KBM-7 (cell line): Measurements from ENCODE around the gene CELF4.
"Not testable (repeated sequence)": the region's sequence is repeated elsewhere in the genome, so short reads cannot be mapped to it uniquely, and the experiment has no call there.

ENCODE experiments used
- DNase-seq: peaks from one replicate; pipeline ENCODE4 v3.0.0-alpha.2; 2015
- in situ Hi-C: fragments of 300-500 bp; cut with MboI; formaldehyde crosslinking; loops from 2 replicates; pipeline ENCODE4 v1.14.3; 2020; ENCODE audit warnings: low sequenced_read_pairs, low pct_unique_long_range_greater_than_20kb, mixed read lengths

Gene CELF4

GRCh38 chr18:37483984-37484819 is 81.4 kb downstream of the CELF4 start:
- in situ Hi-C loops = no loop called here
- DNase-seq = no peak

GRCh38 chr18:37483221-37483971 is 82.2 kb downstream of the CELF4 start:
- peak; percentile 24 for DNase-seq
- in situ Hi-C loops = no loop called here

GRCh38 chr18:37482433-37482832 is 83.2 kb downstream of the CELF4 start:
- DNase-seq = no peak
- in situ Hi-C loops = no loop called here

DNA sequence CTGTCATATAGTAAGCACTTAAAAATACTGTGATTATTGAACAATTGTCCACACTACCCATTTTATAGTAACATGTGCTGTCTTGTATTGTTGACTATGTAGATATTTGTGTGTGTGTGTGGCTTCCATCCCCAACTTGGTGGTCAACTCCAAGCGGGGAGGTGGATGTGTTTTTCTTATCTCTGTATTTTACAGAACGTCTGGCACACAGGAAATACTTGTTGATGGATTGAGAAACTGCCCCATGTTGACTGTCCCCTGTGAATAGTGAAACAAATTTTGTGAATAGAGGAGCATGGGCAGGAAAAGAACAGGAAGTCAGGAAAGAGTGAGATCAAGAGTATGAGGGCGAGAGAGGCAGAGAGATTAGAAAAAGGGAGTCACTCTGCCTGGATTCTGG is 83.6 kb downstream of the CELF4 start:
- in situ Hi-C loops = no loop called here
- DNase-seq = no peak

DNA sequence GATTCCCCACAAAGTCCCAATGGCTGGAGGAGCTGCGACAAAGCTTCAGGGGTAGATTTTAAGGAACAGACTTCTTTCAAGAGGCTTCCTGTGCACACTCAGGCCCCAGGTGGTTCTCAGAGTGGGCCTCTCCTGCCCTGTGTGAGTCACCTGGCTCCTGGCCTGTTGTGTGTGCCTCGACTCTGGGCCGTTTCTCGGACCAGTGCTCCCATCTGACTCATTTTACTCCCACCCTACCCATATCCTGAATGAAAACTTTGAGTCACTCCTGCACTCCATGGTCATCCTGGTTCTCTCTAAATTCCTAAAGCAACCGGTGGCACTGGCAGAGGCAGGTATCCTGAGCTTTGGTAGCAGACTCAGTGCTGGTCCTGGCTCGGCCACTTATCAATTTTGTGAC is 84.1 kb downstream of the CELF4 start:
- in situ Hi-C loops = no loop called here

GRCh38 chr18:37481072-37481471 is 84.5 kb downstream of the CELF4 start:
- DNase-seq = no peak
- in situ Hi-C loops = no loop called here

More for the DNA sequence above, 84.1 kb downstream of the CELF4 start:
- DNase-seq = no peak

DNA sequence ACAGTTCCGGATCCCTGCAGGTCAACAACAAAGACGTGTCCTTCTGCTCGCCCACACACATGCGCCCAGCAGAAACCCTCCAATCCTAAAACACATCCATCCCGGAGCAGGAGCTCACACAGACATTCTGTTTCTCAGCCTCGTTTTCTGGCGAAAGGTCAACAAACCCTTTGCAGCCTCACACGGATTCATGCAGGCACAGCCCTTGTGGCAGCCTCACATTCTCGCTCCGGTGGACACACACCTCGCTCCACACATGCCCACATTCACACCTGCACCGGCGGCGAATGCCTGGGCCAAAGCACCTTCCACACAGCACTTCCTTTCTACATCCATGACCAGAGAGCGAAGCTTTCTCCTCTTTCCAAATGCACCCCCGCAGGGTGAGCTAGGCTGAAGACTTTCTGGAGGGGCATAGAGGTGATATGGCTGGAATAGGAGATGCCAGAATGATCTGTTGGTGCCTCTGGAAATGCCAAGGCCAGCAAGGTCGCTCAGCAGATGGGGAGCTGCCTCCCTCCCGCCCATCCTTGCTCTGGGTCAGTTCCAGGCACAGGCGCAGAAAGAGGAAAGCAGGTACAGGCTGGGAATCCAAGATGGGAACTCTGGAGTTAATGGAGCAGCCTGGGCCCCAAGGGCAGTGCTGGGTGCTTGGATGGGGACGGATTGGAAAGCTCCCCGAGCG is 88.8 kb downstream of the CELF4 start:
- no peak for DNase-seq
- in situ Hi-C loops = no loop called here

- DNase-seq = peak; percentile 19
- in situ Hi-C loops = no loop called here
Measured at GRCh38 chr18:37476182-37476581, 89.4 kb downstream of the CELF4 start.

GRCh38 chr18:37473195-37473840 is 92.3 kb downstream of the CELF4 start:
- in situ Hi-C loops = no loop called here
- no peak for DNase-seq

DNA sequence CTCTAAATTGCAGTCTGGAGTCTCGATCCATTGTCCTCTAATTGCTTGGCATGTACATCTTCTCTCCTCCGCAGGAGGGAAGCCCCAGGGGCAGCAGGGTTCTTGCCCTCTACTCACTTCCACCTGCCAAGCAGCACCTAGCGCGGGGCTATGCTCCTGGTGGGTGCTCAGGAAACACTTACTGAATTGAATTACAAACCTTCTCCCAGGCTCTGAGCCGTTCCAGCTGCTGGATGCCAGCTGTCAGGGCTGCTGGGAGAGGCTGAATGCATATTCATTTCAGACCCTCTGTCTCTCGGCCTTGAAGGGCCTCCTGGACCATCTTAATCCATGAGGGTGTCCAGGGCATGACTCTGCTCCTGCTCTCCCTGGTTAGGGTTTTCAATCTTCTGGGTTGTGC is 94.0 kb downstream of the CELF4 start:
- in situ Hi-C loops = no loop called here
- no peak for DNase-seq

- in situ Hi-C loops = no loop called here
- no peak for DNase-seq
Measured at GRCh38 chr18:37470986-37471385, 94.6 kb downstream of the CELF4 start.

DNA sequence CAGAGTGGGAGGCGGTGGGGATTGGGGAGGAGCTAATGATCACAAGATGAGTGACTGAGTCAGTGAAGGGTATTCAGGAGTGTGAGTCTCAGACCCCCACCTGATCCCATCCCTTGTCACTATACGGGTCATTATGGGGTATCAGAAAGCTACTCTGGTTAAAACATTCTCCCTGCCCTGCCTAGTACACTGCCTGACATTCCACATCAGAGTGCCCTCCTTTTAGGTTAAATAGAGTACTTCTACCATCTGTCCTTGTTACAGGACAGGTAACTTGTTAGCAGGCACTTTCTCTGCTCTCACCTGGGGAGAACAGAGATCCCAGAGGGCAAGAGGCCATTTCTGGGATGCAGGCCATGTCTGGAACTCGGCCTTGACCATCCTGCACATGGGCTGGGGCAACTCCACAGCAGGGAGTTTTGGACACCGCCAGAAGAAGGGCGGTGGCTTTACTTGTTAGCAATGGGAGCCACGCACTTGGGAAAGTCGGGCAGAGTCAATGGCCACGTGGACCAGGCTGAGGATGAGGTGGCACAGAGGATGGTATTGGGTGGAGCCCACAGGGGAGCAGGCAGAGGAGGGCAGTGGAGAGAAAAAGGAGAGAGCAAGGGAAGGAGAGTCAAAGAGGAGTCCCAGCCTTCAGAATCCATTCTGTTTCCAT is 98.5 kb downstream of the CELF4 start:
- DNase-seq = no peak
- in situ Hi-C loops = no loop called here

DNA sequence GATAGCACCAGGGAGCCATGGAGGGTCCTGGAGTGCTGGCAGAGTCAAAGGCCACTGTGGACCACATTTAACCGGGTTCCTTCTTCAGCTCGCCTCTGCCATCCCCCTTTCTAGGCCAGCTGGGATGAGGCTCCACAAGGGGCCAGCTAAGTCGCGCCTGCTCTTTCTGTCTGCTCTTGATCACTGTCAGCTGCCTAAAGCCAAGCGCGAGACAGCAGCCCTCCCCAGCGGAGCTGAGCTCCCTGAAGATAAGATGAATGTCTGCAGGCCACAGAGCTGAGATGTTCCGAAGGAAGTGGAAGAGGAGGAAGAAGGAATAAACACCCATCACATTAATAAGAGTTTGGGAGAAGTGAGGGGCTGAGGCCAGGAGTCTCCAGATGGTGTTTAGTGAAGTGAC is 99.6 kb downstream of the CELF4 start:
- in situ Hi-C loops = no loop called here
- DNase-seq = no peak

- in situ Hi-C loops = no loop called here
- no peak for DNase-seq
Measured at GRCh38 chr18:37464257-37464656, 101.3 kb downstream of the CELF4 start.

GRCh38 chr18:37461329-37461728 is 104.3 kb downstream of the CELF4 start:
- in situ Hi-C loops, DNase-seq: not testable (repeated sequence)

DNA sequence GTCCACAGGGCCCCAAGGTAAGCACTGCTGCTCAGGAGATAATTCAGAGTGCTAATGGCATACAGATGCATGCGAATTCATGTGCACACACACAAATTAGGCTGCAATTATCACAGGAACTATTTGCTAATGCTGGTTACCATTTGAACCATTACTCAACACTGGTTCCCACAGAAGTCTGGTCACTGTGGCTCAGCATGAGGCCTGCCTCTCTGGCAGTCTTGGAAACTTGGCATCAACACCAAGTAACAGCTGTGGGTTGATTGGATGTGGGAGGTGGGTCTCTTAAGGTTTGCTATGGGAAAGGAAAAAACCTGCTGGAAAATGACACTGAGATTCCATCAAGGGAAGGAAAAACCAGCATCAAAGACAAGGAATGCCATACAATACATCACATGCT is 105.0 kb downstream of the CELF4 start:
- in situ Hi-C loops = no loop called here
- DNase-seq = no peak

DNA sequence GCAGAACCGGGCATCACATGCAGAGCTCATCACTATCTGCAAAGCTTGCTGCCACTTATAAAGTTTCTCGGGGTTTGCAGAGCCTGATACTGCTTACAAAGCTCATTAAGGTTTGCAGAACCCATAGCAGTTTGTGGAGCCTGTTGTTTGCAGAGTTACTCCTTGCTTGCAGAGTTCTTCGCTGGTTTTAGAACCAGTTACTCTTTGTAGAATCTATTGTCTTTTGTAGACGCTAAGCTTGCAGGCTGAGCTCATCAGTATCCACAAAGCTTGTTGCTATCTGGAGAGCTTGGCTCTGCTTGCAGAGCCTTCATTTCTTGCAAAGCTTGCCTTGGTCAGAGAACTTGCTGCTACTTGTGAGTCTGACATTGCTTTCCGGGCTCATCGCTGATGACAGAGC is 106.9 kb downstream of the CELF4 start:
- no peak for DNase-seq
- in situ Hi-C loops = no loop called here

GRCh38 chr18:37457753-37458152 is 107.8 kb downstream of the CELF4 start:
- in situ Hi-C loops = no loop called here
- no peak for DNase-seq

- in situ Hi-C loops = no loop called here
- no peak for DNase-seq
Measured at GRCh38 chr18:37457341-37457740, 108.3 kb downstream of the CELF4 start.
